ENCODE measurements around the gene TACR1. TPM values are rescaled to one million over a fixed set of nuclear protein-coding genes. Genes with fewer than 3 reads are reported as not detected.

TACR1 gene
- total and polyA plus RNA-seq, 2 experiments from 2014 or later = 3.5 to 7.3 TPM

DNA sequence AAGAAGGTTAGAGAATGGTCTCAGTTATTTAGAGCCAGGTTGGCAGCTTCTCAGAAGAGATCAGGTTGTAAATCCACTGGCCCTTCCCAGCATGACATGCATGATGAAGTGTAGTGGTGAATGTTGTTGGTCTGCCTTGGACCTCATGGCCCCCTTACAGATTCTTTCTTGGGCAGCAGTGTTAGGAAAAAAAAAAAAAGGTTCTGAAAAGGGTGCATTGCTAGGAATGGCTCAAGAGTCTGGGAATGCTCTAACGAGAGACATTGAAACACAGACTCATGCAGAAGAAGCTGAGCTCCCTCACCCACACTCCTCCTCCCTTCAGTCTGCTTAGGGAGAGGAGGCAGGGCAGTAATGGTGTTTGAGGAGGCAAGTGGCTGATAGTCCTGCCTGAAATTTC lies 135.4 kb downstream of the TACR1 start:
- H3F3A ChIP-seq (replicated peaks; ENCODE audit: low read depth) = no peaks in the 10 kb centered on the region
- H3K27me3 Mint-ChIP-seq (ENCODE audit: insufficient read depth, low read depth, poor library complexity) = peaks cover 6% of the 10 kb centered on the region
- H3K4me3 ChIP-seq = no peak overlapping the region
- H3K9me3 Mint-ChIP-seq = no peaks in the 10 kb centered on the region
- H3K9me2 ChIP-seq (ENCODE audit: insufficient read depth) = 0 out of 2 replicates have a peak, but pooled peaks cover 5% of the 10 kb centered on the region
- no peaks in the 10 kb centered on the region for H3K79me2 ChIP-seq (replicated peaks; ENCODE audit: insufficient read depth)
- H3K36me3 Mint-ChIP-seq (ENCODE audit: low read depth) = no peaks in the 10 kb centered on the region; the same call in 2 of the 3 replicates
- no peak overlapping the region for H3K27ac ChIP-seq (ENCODE audit: low read depth)
- H3K4me2 ChIP-seq = no peak overlapping the region
- no peaks in the 10 kb centered on the region for H3K27me3 ChIP-seq (ENCODE audit: insufficient read depth)
- no peak for DNase-seq (ENCODE audit: low spot score)
- TF ChIP-seq NANOG (IDR thresholded peaks at IDR 0.05; ENCODE audit: borderline replicate concordance) (no peak), EZH2phosphoT487 (IDR thresholded peaks at IDR 0.05; ENCODE audit: unreplicated experiment) (no peak), CREB1 (CRISPR knock-in tag; IDR thresholded peaks at IDR 0.05; ENCODE audit: low read depth) (no peak), ZNF114 (CRISPR knock-in tag; IDR thresholded peaks at IDR 0.05) (no peak), ZNF462 (CRISPR knock-in tag; IDR thresholded peaks at IDR 0.05) (no peak), ETS1 (IDR thresholded peaks at IDR 0.05) (no peak), JUNB (IDR thresholded peaks at IDR 0.05; ENCODE audit: unreplicated experiment) (no peak), STAT1 (IDR thresholded peaks at IDR 0.05; ENCODE audit: unreplicated experiment) (no peak), ZNF331 (CRISPR knock-in tag; IDR thresholded peaks at IDR 0.05; ENCODE audit: low read depth) (no peak), POLR2AphosphoS5 (IDR thresholded peaks at IDR 0.05; ENCODE audit: low read depth) (no peak), EZH2 (IDR thresholded peaks at IDR 0.05; ENCODE audit: low read depth, unreplicated experiment) (no peak), CTCF (conservative IDR thresholded peaks at IDR 0.05; ENCODE audit: low read depth in 2 of 2) (no peak)
- TF ChIP-seq, protein P1, sequence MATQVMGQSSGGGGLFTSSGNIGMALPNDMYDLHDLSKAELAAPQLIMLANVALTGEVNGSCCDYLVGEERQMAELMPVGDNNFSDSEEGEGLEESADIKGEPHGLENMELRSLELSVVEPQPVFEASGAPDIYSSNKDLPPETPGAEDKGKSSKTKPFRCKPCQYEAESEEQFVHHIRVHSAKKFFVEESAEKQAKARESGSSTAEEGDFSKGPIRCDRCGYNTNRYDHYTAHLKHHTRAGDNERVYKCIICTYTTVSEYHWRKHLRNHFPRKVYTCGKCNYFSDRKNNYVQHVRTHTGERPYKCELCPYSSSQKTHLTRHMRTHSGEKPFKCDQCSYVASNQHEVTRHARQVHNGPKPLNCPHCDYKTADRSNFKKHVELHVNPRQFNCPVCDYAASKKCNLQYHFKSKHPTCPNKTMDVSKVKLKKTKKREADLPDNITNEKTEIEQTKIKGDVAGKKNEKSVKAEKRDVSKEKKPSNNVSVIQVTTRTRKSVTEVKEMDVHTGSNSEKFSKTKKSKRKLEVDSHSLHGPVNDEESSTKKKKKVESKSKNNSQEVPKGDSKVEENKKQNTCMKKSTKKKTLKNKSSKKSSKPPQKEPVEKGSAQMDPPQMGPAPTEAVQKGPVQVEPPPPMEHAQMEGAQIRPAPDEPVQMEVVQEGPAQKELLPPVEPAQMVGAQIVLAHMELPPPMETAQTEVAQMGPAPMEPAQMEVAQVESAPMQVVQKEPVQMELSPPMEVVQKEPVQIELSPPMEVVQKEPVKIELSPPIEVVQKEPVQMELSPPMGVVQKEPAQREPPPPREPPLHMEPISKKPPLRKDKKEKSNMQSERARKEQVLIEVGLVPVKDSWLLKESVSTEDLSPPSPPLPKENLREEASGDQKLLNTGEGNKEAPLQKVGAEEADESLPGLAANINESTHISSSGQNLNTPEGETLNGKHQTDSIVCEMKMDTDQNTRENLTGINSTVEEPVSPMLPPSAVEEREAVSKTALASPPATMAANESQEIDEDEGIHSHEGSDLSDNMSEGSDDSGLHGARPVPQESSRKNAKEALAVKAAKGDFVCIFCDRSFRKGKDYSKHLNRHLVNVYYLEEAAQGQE (IDR thresholded peaks at IDR 0.05; ENCODE audit: unreplicated experiment) = no peak
- no peaks in the 10 kb centered on the region for H4K20me1 ChIP-seq (replicated peaks; ENCODE audit: insufficient read depth)
- no peak for ATAC-seq
- H3K4me3 Mint-ChIP-seq = no peak overlapping the region
- no peak overlapping the region for H3K27ac Mint-ChIP-seq
- no peak overlapping the region for H2AFZ ChIP-seq
- H3K36me3 ChIP-seq (ENCODE audit: insufficient read depth) = no peaks in the 10 kb centered on the region
- H3K4me1 Mint-ChIP-seq = peaks cover 18% of the 10 kb centered on the region
- 0 out of 2 replicates have a peak, but pooled peaks cover 14% of the 10 kb centered on the region for H3K4me1 ChIP-seq (ENCODE audit: insufficient read depth)

Data from GM23338 (cell line).